NCI-H345 treated with DMSO at 0.1 percent for 48 hours (cell line): Measurements from ENCODE around the gene LONP1.

ENCODE experiments used
- DNase-seq: peaks from one replicate; lab custom pipeline; 2025; ENCODE audit not compliant: unreplicated experiment; lab: John Stamatoyannopoulos, UW

The LONP1 gene

GRCh38 chr19:5651361-5651760 lies 68.6 kb downstream of the LONP1 start:
- DNase-seq, result no peak

GRCh38 chr19:5648464-5648863 lies 71.5 kb downstream of the LONP1 start:
- DNase-seq, result no peak

GRCh38 chr19:5646703-5647102 lies 73.2 kb downstream of the LONP1 start:
- DNase-seq, result no peak

- no peak for DNase-seq
These were observed 74.5 kb downstream of the LONP1 start for GRCh38 chr19:5645409-5645808.

- DNase-seq, result no peak
These were observed 75.9 kb downstream of the LONP1 start for GRCh38 chr19:5644037-5644436.

GRCh38 chr19:5643060-5643459 lies 76.9 kb downstream of the LONP1 start:
- DNase-seq, result no peak

GRCh38 chr19:5642204-5642603 lies 77.7 kb downstream of the LONP1 start:
- no peak for DNase-seq
